WTC11 (cell line): ENCODE results near the gene C12orf43. TPM values are rescaled to one million over a fixed set of nuclear protein-coding genes. Genes with fewer than 3 reads are reported as not detected.

Experiments used
- total RNA-seq: library from RNA; stranded (reverse); gene quantifications from 3 replicates; pipeline ENCODE4 v1.2.3, GENCODE V29; 2021

Gene C12orf43
- total RNA-seq, 1 experiment from 2014 or later = 20.7 TPM

Other genes with a start within 250 kb of the C12orf43 start
- gene SPPL3, start 112.1 kb downstream of the C12orf43 start, total RNA-seq = 32.5 to 35.5 TPM (median 33.8 TPM) in 3 replicates
- not detected in 3 replicates for gene HNF1A, start 37.9 kb downstream of the C12orf43 start, total RNA-seq
- 0.28 TPM in 1 of 3 replicates, not detected in the others for gene OASL, start 22.8 kb upstream of the C12orf43 start, total RNA-seq
- 0.21 to 0.55 TPM (median 0.55 TPM) in 3 replicates for gene P2RX7, start 116.4 kb upstream of the C12orf43 start, total RNA-seq
- gene P2RX4, start 193.6 kb upstream of the C12orf43 start, total RNA-seq = 13.9 to 14.6 TPM (median 14.3 TPM) in 3 replicates